ENCODE results near the gene SOX6.

SOX6 gene

GRCh38 chr11:15942936-15943335 lies 413.4 kb downstream of the SOX6 start:
- in situ Hi-C loops (cut with HindIII; ENCODE audit: low pct_unique_long_range_greater_than_20kb, low sequenced_read_pairs): no loop called here
- no peak for DNase-seq (ENCODE audit: low read depth in 1 of 2, low spot score in 1 of 2)
- no peak for TF ChIP-seq JUND (IDR thresholded peaks at IDR 0.05; ENCODE audit: low read depth)

GRCh38 chr11:15942126-15942525 lies 414.2 kb downstream of the SOX6 start:
- TF ChIP-seq JUND (IDR thresholded peaks at IDR 0.05; ENCODE audit: low read depth): no peak
- in situ Hi-C loops (cut with HindIII; ENCODE audit: low pct_unique_long_range_greater_than_20kb, low sequenced_read_pairs): no loop called here
- no peak for DNase-seq (ENCODE audit: low read depth in 1 of 2, low spot score in 1 of 2)

- TF ChIP-seq JUND (IDR thresholded peaks at IDR 0.05; ENCODE audit: low read depth): no peak
- DNase-seq (ENCODE audit: low read depth in 1 of 2, low spot score in 1 of 2): no peak
- in situ Hi-C loops (cut with HindIII; ENCODE audit: low pct_unique_long_range_greater_than_20kb, low sequenced_read_pairs): no loop called here
These were observed 415.1 kb downstream of the SOX6 start for GRCh38 chr11:15941206-15941770.

GRCh38 chr11:15940462-15941205 lies 415.7 kb downstream of the SOX6 start:
- no peak for TF ChIP-seq JUND (IDR thresholded peaks at IDR 0.05; ENCODE audit: low read depth)
- in situ Hi-C loops (cut with HindIII; ENCODE audit: low pct_unique_long_range_greater_than_20kb, low sequenced_read_pairs): no loop called here
- DNase-seq (ENCODE audit: low read depth in 1 of 2, low spot score in 1 of 2): no peak

GRCh38 chr11:15938983-15939382 lies 417.4 kb downstream of the SOX6 start:
- DNase-seq (ENCODE audit: low read depth in 1 of 2, low spot score in 1 of 2): no peak
- in situ Hi-C loops (cut with HindIII; ENCODE audit: low pct_unique_long_range_greater_than_20kb, low sequenced_read_pairs): no loop called here

GRCh38 chr11:15938121-15938611 lies 418.2 kb downstream of the SOX6 start:
- DNase-seq (ENCODE audit: low read depth in 1 of 2, low spot score in 1 of 2): no peak
- TF ChIP-seq JUND (IDR thresholded peaks at IDR 0.05; ENCODE audit: low read depth): no peak
- in situ Hi-C loops (cut with HindIII; ENCODE audit: low pct_unique_long_range_greater_than_20kb, low sequenced_read_pairs): no loop called here

More at GRCh38 chr11:15938983-15939382, 417.4 kb downstream of the SOX6 start:
- no peak for TF ChIP-seq JUND (IDR thresholded peaks at IDR 0.05; ENCODE audit: low read depth)

GRCh38 chr11:15937601-15938120 lies 418.7 kb downstream of the SOX6 start:
- no peak for TF ChIP-seq JUND (IDR thresholded peaks at IDR 0.05; ENCODE audit: low read depth)
- in situ Hi-C loops (cut with HindIII; ENCODE audit: low pct_unique_long_range_greater_than_20kb, low sequenced_read_pairs): no loop called here
- DNase-seq (ENCODE audit: low read depth in 1 of 2, low spot score in 1 of 2): no peak

GRCh38 chr11:15936011-15936410 lies 420.3 kb downstream of the SOX6 start:
- in situ Hi-C loops (cut with HindIII; ENCODE audit: low pct_unique_long_range_greater_than_20kb, low sequenced_read_pairs): no loop called here

GRCh38 chr11:15935373-15935772 lies 421.0 kb downstream of the SOX6 start:
- in situ Hi-C loops (cut with HindIII; ENCODE audit: low pct_unique_long_range_greater_than_20kb, low sequenced_read_pairs): no loop called here
- TF ChIP-seq JUND (IDR thresholded peaks at IDR 0.05; ENCODE audit: low read depth): no peak
- DNase-seq (ENCODE audit: low read depth in 1 of 2, low spot score in 1 of 2): no peak

More at GRCh38 chr11:15936011-15936410, 420.3 kb downstream of the SOX6 start:
- no peak for DNase-seq (ENCODE audit: low read depth in 1 of 2, low spot score in 1 of 2)
- no peak for TF ChIP-seq JUND (IDR thresholded peaks at IDR 0.05; ENCODE audit: low read depth)

GRCh38 chr11:15933886-15934625 lies 422.3 kb downstream of the SOX6 start:
- no peak for DNase-seq (ENCODE audit: low read depth in 1 of 2, low spot score in 1 of 2)
- in situ Hi-C loops (cut with HindIII; ENCODE audit: low pct_unique_long_range_greater_than_20kb, low sequenced_read_pairs): no loop called here
- TF ChIP-seq JUND (IDR thresholded peaks at IDR 0.05; ENCODE audit: low read depth): no peak

- TF ChIP-seq JUND (IDR thresholded peaks at IDR 0.05; ENCODE audit: low read depth): no peak
- in situ Hi-C loops (cut with HindIII; ENCODE audit: low pct_unique_long_range_greater_than_20kb, low sequenced_read_pairs): no loop called here
- no peak for DNase-seq (ENCODE audit: low read depth in 1 of 2, low spot score in 1 of 2)
These were observed 423.9 kb downstream of the SOX6 start for GRCh38 chr11:15932417-15932816.

GRCh38 chr11:15931497-15931896 lies 424.8 kb downstream of the SOX6 start:
- in situ Hi-C loops (cut with HindIII; ENCODE audit: low pct_unique_long_range_greater_than_20kb, low sequenced_read_pairs): no loop called here
- no peak for TF ChIP-seq JUND (IDR thresholded peaks at IDR 0.05; ENCODE audit: low read depth)

More at GRCh38 chr11:15931497-15931896, 424.8 kb downstream of the SOX6 start:
- no peak for DNase-seq (ENCODE audit: low read depth in 1 of 2, low spot score in 1 of 2)

Data from T47D (cell line).